ENCODE data around the gene RIT1. TPM values are rescaled to one million over a fixed set of nuclear protein-coding genes. Genes with fewer than 3 reads are reported as not detected.
"Not testable (repeated sequence)": the region's sequence is repeated elsewhere in the genome, so short reads cannot be mapped to it uniquely, and the experiment has no call there.

Gene RIT1
- total RNA-seq, 1 donor: 128 TPM

DNA sequence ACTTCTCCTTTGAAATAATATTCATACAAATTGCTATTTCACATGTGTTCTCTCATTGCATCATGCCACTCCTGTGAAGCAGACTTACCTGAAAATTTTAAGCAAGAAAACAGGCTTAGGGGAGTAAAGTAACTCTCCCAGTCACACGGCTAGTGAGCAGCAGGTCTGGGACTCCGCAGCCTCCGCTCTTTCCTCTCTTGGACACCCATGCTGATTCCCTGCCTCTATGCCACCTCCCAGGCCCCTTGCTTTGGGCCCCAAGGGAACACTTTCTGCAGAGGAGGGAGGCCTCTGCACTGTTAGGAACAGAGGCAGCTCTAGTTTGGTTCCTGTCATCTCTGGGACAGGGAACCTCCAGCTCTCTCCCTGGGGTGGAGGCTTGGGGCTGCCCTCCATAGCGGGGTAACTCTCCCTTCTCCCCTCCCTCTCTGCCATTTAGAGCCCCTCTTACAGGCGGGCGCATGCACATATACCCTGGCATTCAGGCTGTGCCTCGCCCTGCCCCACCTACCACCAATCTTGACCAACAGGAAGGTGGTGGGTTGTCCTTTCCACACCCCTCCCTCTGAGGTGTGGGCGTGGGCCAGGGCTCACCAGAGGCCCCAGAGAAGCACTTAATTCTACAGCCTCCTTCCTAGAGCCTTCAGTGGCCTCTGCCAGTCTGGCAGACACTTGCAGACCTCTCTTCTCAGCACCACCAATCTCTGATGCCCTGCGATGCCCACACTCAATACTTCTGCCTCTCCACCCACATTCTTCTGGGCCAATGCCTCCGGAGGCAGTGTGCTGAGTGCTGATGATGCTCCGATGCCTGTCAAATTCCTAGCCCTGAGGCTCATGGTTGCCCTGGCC lies 30.1 kb upstream of the RIT1 start, which contains the start of gene RXFP4:
TSS of gene RXFP4 (plus strand) at position 646 of the 852 bp plus-strand sequence. CDS start at position 718, 72 bp downstream.
- H3K4me3 ChIP-seq (ENCODE audit: low read length): no peak within 1 kb of the TSS
- H3K9me3 ChIP-seq (ENCODE audit: low read depth, low read length): no peaks in the 10 kb centered on the region
- H3K27me3 ChIP-seq (ENCODE audit: insufficient read depth, low read length): no peaks in the 10 kb centered on the region
- H3K4me1 ChIP-seq (ENCODE audit: insufficient read depth, low read length): peaks cover 78% of the 10 kb centered on the region

DNA sequence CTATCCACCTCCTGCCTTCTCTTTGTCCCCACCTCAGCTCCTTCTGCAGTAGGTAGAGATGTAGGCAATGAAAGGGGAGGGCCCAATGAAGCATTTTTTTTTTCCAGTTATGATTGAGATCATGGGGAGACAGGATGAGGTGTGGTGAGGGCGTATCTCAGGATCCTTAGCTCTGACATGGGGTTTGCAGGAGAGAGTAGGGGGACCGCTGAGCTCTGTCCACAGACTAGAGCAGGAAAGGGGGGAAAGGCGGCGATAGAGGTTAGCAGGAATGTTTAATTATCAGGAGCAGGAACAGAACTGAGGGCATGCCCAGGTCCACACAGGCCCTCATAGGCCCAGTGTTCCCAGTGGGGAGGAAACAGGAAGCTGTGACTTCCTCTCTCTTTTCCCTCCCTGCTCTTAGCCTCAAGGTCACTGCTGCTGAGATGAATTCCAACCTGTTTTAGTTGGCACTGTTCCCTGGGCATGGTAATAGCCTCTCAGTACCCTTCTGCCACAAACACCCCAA lies 29.4 kb upstream of the RIT1 start:
- peaks cover 72% of the 10 kb centered on the region for H3K4me1 ChIP-seq (ENCODE audit: insufficient read depth, low read length)

DNA sequence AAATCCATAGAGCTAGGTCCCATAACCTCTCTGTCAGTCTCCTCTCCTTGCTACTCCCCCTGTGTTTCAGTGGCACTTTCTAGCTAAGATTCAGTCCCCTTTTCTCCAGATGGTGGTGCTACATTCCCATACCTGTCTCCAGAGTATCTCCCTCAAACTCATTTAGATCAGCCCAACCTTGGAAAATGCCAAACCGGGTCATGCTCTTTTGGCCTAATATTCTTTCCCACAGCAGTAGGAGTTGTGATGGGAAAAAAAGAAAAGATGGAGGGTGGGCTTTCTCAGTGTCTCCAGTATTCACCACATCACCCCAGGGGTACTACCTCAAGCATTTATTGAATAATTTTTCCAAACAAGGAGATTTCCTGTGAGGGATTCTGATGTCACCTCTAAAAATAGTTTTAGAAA lies 27.1 kb upstream of the RIT1 start:
- H3K4me3 ChIP-seq (ENCODE audit: low read length): no peak overlapping the region
- H3K4me1 ChIP-seq (ENCODE audit: insufficient read depth, low read length): peaks cover 62% of the 10 kb centered on the region
- no peaks in the 10 kb centered on the region for H3K9me3 ChIP-seq (ENCODE audit: low read depth, low read length)
- no peaks in the 10 kb centered on the region for H3K27me3 ChIP-seq (ENCODE audit: insufficient read depth, low read length)

More for the DNA sequence above, 29.4 kb upstream of the RIT1 start:
- Histone ChIP-seq H3K9me3 (ENCODE audit: low read depth, low read length) (no peaks in the 10 kb centered on the region), H3K4me3 (ENCODE audit: low read length) (no peak overlapping the region), H3K27me3 (ENCODE audit: insufficient read depth, low read length) (no peaks in the 10 kb centered on the region)

DNA sequence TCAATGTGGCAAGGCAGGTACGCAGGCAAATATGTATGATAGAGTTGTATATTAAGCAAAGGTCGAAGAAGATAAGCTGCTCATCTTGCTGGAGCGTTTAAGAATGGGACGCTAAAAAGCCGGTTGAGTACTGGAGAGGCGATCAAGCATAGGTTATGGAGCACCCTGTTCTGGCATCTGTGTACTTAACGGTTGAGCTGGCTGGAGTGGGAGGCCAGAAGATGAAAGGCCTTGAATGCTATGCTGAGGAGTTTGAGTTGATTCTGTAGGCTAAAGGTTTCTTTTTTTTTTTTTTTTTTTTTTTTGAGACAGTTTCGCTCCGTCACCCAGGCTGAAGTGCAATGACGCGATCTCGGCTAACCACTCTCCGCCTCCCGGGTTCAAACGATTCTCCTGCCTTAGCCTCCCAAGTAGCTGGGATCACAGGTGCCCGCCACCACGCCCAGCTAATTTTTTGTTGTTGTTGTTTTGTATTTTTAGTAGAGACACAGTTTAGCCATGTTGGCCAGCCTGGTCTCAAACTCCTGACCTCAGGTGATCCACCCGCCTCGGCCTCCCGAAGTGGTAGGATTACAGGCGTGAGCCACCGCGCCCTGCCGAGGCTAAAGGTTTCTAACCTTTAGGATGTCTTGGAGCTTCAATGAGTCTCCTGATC lies 23.9 kb upstream of the RIT1 start:
- Histone ChIP-seq H3K9me3 (ENCODE audit: low read depth, low read length) (no peaks in the 10 kb centered on the region), H3K4me3 (ENCODE audit: low read length) (peak overlapping the region; percentile 77), H3K4me1 (ENCODE audit: insufficient read depth, low read length) (peaks cover 56% of the 10 kb centered on the region), H3K27me3 (ENCODE audit: insufficient read depth, low read length) (no peaks in the 10 kb centered on the region)

DNA sequence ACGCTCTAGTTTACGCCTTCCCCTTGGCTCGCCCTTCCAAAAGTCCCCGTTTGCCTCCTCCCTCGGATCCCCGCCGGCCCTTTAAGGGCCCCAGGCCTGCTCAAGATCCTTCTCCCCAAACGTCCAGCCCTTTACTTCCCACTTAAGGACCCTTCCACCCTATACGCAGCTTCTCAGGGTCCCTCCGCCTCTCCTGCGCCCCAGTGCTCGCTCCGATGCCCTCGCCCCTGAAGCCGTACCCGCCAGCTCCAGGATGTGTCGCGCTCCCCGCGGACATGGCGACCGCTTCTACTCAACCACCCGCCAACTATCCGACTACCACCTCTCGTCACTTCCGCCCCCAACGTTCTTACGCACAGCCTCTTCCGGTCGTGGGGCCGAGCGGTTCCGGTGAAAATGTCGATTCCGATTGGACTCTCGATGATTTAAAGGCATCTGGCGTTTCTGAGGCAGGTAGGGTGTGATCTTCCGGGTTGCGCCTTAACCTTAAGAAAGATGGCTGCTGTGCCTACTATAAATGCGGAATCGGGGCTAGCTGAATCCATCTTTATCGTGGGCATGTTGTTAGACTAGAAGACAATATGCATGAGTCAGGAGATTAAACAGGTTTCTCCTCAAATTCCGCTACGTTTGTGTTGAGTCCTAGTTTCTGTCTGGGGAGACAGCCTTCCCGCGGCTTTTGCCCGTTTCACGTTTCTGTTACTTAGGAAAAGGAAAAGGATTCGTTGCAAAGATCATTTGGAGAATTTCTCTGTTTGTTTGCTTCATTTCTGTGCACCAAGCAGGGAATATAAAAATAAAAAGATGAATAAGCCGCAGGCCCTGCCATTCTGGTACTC lies 23.2 kb upstream of the RIT1 start, which contains the start of gene KHDC4:
TSS of gene KHDC4 (minus strand) at position 317 of the 839 bp plus-strand sequence. CDS start at position 277, 40 bp downstream.
- H3K4me3 ChIP-seq (ENCODE audit: low read length): peak within 1 kb of the TSS; percentile 77
- H3K4me1 ChIP-seq (ENCODE audit: insufficient read depth, low read length): peaks cover 49% of the 10 kb centered on the region

DNA sequence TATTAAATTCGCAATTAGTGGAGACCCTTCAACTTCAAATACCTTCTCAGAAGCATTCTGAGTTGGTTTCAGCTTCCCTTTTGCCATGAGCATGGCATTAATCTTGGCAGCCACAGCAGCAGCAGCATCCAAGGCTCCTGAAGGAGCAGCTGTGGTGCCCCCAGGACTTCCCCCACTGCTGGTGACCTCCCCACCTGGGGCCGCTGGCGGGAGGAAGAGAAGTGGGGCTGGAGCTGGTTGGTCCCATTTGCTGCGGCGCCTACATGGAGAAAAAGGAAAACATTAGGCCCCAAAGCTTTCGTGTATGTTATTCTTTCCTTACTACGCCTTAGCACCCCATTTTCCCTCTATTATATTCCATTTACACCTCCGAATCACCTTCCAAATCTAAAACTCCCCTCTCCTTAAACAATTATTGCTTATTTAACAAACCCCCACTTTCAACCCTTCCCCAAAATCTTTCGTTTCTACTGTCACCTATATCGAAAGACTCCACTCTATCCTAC lies 22.5 kb upstream of the RIT1 start:
- Histone ChIP-seq H3K4me1 (ENCODE audit: insufficient read depth, low read length) (peaks cover 45% of the 10 kb centered on the region), H3K9me3 (ENCODE audit: low read depth, low read length) (no peaks in the 10 kb centered on the region), H3K4me3 (ENCODE audit: low read length) (peak overlapping the region; percentile 77), H3K27me3 (ENCODE audit: insufficient read depth, low read length) (no peaks in the 10 kb centered on the region)

More for the DNA sequence above, 23.2 kb upstream of the RIT1 start, which contains the start of gene KHDC4:
- Histone ChIP-seq H3K9me3 (ENCODE audit: low read depth, low read length) (no peaks in the 10 kb centered on the region), H3K27me3 (ENCODE audit: insufficient read depth, low read length) (no peaks in the 10 kb centered on the region)

DNA sequence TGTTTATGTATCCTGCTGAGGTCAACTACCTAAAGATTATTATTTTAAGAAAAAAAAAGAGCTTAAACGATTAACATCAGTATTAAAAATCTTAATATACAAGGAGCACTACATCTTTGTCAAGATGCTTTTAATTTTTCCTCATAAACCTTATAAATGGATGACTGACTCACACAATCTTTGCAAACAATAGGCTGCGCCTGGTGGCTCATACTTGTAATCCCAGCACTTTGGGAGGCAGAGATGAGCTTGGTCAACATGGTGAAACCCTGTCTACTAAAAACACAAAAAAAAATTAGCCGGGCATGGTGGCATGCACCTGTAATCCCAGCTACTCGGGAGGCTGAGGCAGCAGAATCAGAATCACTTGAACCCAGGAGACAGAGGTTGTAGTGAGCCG lies 21.3 kb upstream of the RIT1 start:
- Histone ChIP-seq H3K4me3 (ENCODE audit: low read length) (no peak overlapping the region), H3K9me3 (ENCODE audit: low read depth, low read length) (no peaks in the 10 kb centered on the region), H3K4me1 (ENCODE audit: insufficient read depth, low read length) (peaks cover 39% of the 10 kb centered on the region), H3K27me3 (ENCODE audit: insufficient read depth, low read length) (no peaks in the 10 kb centered on the region)

DNA sequence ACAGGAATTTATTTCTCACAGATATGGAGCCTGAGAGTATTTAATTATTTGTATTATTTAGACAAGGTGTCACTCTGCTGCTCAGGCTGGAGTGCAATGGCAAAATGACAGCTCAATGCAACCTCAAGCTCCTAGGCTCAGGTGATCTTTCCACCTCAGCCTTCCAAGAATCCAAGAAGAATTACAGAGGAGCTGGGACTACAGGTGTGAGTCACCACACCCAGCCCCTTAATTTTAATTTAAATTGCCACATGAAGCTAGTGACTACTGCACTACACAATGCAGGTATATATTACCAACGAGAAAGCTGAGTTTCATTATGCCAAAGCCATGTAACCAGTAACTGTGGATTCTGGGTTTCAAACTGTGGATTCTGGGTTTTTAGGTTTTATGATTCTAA lies 20.9 kb upstream of the RIT1 start:
- no peaks in the 10 kb centered on the region for H3K9me3 ChIP-seq (ENCODE audit: low read depth, low read length)
- no peaks in the 10 kb centered on the region for H3K27me3 ChIP-seq (ENCODE audit: insufficient read depth, low read length)
- no peak overlapping the region for H3K4me3 ChIP-seq (ENCODE audit: low read length)
- peaks cover 39% of the 10 kb centered on the region for H3K4me1 ChIP-seq (ENCODE audit: insufficient read depth, low read length)

DNA sequence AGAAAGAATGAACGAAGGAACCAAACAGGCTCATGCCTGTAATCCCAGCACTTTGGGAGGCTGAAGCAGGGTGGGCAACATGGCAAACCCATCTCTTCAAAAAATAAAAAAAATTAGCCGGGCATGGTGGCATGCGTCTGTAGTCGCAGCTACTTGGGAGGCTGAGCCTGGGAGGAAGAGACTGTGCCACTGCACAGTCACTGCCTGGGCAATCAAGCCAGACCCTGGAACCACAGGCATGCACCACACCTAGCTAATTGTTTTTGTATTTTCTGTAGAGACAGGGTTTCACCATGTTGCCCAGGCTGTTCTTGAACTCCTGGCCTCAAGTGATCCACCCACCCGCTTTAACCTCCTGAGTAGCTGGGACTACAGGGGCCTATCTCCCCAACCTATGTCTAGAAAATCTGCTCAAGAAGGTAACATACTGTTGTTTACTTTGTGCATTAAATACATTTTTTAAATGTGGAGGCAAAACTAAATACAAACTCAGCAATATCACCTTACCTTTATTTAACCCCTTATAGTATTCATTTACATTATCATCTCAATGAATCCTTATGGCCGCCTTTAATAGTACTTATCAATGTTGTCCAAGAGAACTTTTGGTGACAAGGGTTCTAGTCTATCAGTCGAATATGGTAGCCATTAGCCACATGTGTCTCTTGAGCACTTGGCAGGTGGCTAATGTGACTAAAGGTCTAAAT lies 20.3 kb upstream of the RIT1 start:
- H3K27me3 ChIP-seq (ENCODE audit: insufficient read depth, low read length): no peaks in the 10 kb centered on the region
- H3K9me3 ChIP-seq (ENCODE audit: low read depth, low read length): no peaks in the 10 kb centered on the region
- no peak overlapping the region for H3K4me3 ChIP-seq (ENCODE audit: low read length)
- peaks cover 39% of the 10 kb centered on the region for H3K4me1 ChIP-seq (ENCODE audit: insufficient read depth, low read length)

DNA sequence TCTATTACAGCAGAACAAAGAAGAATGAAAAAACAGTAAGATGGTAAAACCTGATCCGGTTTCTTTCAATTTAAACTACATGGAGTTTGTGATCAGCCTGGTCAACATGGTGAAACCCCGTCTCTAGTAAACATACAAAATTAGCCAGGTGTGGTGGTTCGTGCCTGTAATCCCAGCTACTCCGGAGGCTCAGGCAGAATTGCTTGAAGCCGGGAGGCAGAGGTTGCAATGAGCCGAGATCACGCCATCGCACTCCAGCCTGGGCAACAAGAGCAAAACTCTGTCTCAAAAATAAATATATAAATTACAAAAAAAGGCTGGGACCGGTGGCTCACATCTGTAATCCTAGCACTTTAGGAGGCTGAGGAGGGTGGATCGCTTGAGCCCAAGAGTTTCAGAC lies 19.6 kb upstream of the RIT1 start:
- H3K9me3 ChIP-seq (ENCODE audit: low read depth, low read length); H3K4me3 ChIP-seq (ENCODE audit: low read length); H3K27me3 ChIP-seq (ENCODE audit: insufficient read depth, low read length): not testable (repeated sequence)
- peaks cover 39% of the 10 kb centered on the region for H3K4me1 ChIP-seq (ENCODE audit: insufficient read depth, low read length)

DNA sequence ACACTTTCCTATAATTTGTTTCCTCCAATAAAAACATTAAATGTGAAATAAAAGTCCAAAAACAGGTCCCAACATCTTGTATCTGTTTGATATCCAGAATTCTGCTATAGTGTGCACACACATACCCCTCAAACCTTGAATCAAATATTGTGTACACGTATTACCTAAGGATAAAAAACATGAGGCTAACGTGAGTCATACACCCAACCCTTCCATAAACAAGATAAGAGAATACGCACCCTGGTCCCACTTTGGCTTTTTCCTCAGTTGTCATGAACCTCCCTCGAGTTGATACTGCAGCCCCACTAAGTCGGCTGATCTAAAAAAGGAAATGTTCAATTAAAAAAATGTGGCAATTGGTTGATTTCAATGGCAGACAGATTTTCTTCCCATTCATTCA lies 17.9 kb upstream of the RIT1 start:
- Histone ChIP-seq H3K9me3 (ENCODE audit: low read depth, low read length) (no peaks in the 10 kb centered on the region), H3K4me3 (ENCODE audit: low read length) (no peak overlapping the region), H3K4me1 (ENCODE audit: insufficient read depth, low read length) (peaks cover 31% of the 10 kb centered on the region), H3K27me3 (ENCODE audit: insufficient read depth, low read length) (no peaks in the 10 kb centered on the region)

DNA sequence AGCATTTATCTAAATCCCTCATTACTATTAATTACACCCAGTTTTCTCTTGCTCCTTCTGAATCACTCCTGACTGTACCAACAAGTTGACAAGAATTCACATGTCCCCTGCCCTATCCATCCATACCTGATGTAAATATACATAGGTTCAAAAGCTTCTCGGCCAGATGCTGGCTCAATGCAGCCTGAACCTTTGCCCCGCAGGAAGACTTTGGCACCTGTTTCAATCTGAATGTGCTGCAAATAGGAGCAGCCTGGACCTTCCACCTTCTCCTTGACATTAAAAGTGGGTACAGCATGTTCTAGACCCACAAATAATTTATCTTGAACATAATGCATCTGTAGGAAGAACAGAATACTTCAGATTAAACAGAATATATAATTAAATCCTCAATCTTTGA lies 14.4 kb upstream of the RIT1 start:
- Histone ChIP-seq H3K9me3 (ENCODE audit: low read depth, low read length) (no peaks in the 10 kb centered on the region), H3K27me3 (ENCODE audit: insufficient read depth, low read length) (no peaks in the 10 kb centered on the region), H3K4me1 (ENCODE audit: insufficient read depth, low read length) (no peaks in the 10 kb centered on the region), H3K4me3 (ENCODE audit: low read length) (no peak overlapping the region)

DNA sequence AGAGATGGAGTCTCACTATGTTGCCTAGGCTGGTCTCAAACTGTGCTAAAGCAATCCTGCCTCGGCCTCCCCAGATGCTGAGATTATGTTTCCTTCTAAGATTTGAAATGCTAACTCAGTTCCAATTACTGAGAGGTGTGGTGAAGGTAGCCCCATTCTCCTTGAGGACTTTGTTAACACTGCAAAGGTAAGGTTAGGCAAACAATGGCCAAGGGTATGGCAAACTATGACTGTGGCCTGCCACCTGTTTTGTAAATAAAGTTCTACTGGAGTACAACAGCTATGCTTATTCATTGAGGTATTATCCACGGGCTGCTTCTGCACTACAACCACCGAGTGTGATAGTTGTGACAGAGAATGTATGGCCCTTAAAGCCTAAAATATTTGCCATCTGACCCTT lies 9.6 kb upstream of the RIT1 start:
- Histone ChIP-seq H3K4me3 (ENCODE audit: low read length) (no peak overlapping the region), H3K4me1 (ENCODE audit: insufficient read depth, low read length) (no peaks in the 10 kb centered on the region), H3K27me3 (ENCODE audit: insufficient read depth, low read length) (no peaks in the 10 kb centered on the region)

DNA sequence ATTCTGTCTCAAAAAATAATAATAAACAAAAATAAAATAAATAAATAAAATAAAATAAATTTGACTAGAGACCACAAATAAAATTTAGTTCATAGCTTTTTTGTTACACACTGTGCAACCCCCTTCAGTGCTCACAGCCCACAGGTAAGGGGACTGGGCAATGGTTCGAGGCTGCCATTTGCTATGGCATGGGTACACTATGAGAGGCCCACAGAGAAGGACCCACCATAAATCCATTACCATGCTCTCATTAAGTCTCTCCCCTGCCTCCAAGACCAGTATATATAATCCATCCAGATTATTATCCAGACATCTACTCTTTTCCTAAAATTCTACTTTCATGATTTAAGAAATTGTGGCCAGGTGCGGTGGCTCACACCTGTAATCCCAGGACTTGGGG lies 8.7 kb upstream of the RIT1 start:
- no peak overlapping the region for H3K4me3 ChIP-seq (ENCODE audit: low read length)
- no peaks in the 10 kb centered on the region for H3K9me3 ChIP-seq (ENCODE audit: low read depth, low read length)
- H3K4me1 ChIP-seq (ENCODE audit: insufficient read depth, low read length): no peaks in the 10 kb centered on the region
- no peaks in the 10 kb centered on the region for H3K27me3 ChIP-seq (ENCODE audit: insufficient read depth, low read length)

More for the DNA sequence above, 9.6 kb upstream of the RIT1 start:
- H3K9me3 ChIP-seq (ENCODE audit: low read depth, low read length): no peaks in the 10 kb centered on the region
